Progenitor cell of endocrine pancreas (in vitro differentiated cells): Measurements from ENCODE around the gene TET3. TPM values are rescaled to one million over a fixed set of nuclear protein-coding genes. Genes with fewer than 3 reads are reported as not detected.
"Not testable (repeated sequence)": the region's sequence is repeated elsewhere in the genome, so short reads cannot be mapped to it uniquely, and the experiment has no call there.

Experiments used
- DNase-seq: peaks from one replicate; pipeline ENCODE4 v3.0.0; 2021; ENCODE audit warnings: low spot score; ENCODE audit not compliant: unreplicated experiment
- H3K27ac Mint-ChIP-seq: 2 replicates; pipeline ENCODE4 v1.8.0; 2021; ENCODE audit warnings: mild to moderate bottlenecking, moderate library complexity, mixed read lengths
- H3K27me3 Mint-ChIP-seq: 2 replicates; pipeline ENCODE4 v1.8.0; 2021; ENCODE audit warnings: mixed read lengths
- H3K36me3 Mint-ChIP-seq: 2 replicates; pipeline ENCODE4 v1.8.0; 2022; ENCODE audit warnings: mixed read lengths; ENCODE audit not compliant: insufficient read depth
- H3K4me1 Mint-ChIP-seq: 2 replicates; pipeline ENCODE4 v1.8.0; 2021; ENCODE audit warnings: low read depth, mixed read lengths
- H3K4me3 Mint-ChIP-seq: 2 replicates; pipeline ENCODE4 v1.8.0; 2021; ENCODE audit warnings: low read depth, mild to moderate bottlenecking, moderate library complexity, mixed read lengths
- H3K9me3 Mint-ChIP-seq: 2 replicates; pipeline ENCODE4 v1.8.0; 2021; ENCODE audit warnings: low read depth, mixed read lengths
- CTCF ChIP-seq: fragments of 200-600 bp; sonication (generic); IDR thresholded peaks from one replicate; pipeline ENCODE4 v1.5.0; 2021; ENCODE audit warnings: antibody characterized with exemption, mild to moderate bottlenecking; ENCODE audit not compliant: unreplicated experiment
- total RNA-seq: library from RNA; stranded (reverse); gene quantifications from 2 replicates; pipeline ENCODE4 v1.2.1, GENCODE V29; 2021

Gene TET3
- total RNA-seq, 1 donor from 2014 or later: 40.7 TPM

- no peaks in the 10 kb centered on the region for H3K27me3 Mint-ChIP-seq
- peaks cover 3% of the 10 kb centered on the region for H3K4me1 Mint-ChIP-seq
- TF ChIP-seq CTCF: no peak
- no peak overlapping the region for H3K27ac Mint-ChIP-seq
- H3K36me3 Mint-ChIP-seq: peaks cover 5% of the 10 kb centered on the region
- H3K9me3 Mint-ChIP-seq: no peaks in the 10 kb centered on the region
- H3K4me3 Mint-ChIP-seq: no peak overlapping the region
- DNase-seq: no peak
These were observed 45.3 kb upstream of the TET3 start for GRCh38 chr2:73939419-73939818.

- H3K4me3 Mint-ChIP-seq, H3K27me3 Mint-ChIP-seq, DNase-seq, H3K27ac Mint-ChIP-seq, H3K36me3 Mint-ChIP-seq, H3K9me3 Mint-ChIP-seq, H3K4me1 Mint-ChIP-seq: not testable (repeated sequence)
These were observed 44.6 kb upstream of the TET3 start for GRCh38 chr2:73940066-73940465.

- H3K27ac Mint-ChIP-seq: no peak overlapping the region
- H3K27me3 Mint-ChIP-seq: no peaks in the 10 kb centered on the region
- DNase-seq: no peak
- H3K9me3 Mint-ChIP-seq: no peaks in the 10 kb centered on the region
- TF ChIP-seq CTCF: no peak
- H3K36me3 Mint-ChIP-seq: peaks cover 4% of the 10 kb centered on the region
- no peak overlapping the region for H3K4me3 Mint-ChIP-seq
- no peaks in the 10 kb centered on the region for H3K4me1 Mint-ChIP-seq
These were observed 42.0 kb upstream of the TET3 start for GRCh38 chr2:73942664-73943063.

- Mint-ChIP-seq H3K27me3 (no peaks in the 10 kb centered on the region), H3K27ac (no peak overlapping the region), H3K9me3 (no peaks in the 10 kb centered on the region), H3K36me3 (peaks cover 8% of the 10 kb centered on the region), H3K4me3 (no peak overlapping the region), H3K4me1 (no peaks in the 10 kb centered on the region)
- no peak for DNase-seq
- TF ChIP-seq CTCF: no peak
These were observed 40.0 kb upstream of the TET3 start for GRCh38 chr2:73944714-73945113.

- Mint-ChIP-seq H3K27ac (no peak overlapping the region), H3K27me3 (no peaks in the 10 kb centered on the region), H3K4me3 (no peak overlapping the region), H3K36me3 (peaks cover 18% of the 10 kb centered on the region), H3K9me3 (no peaks in the 10 kb centered on the region), H3K4me1 (peaks cover 5% of the 10 kb centered on the region)
- TF ChIP-seq CTCF: no peak
- DNase-seq: no peak
These were observed 38.5 kb upstream of the TET3 start for GRCh38 chr2:73946215-73946614.

- Mint-ChIP-seq H3K4me3 (no peak overlapping the region), H3K9me3 (no peaks in the 10 kb centered on the region), H3K4me1 (peaks cover 5% of the 10 kb centered on the region), H3K27ac (no peak overlapping the region), H3K36me3 (peaks cover 21% of the 10 kb centered on the region), H3K27me3 (no peaks in the 10 kb centered on the region)
- DNase-seq: no peak
- TF ChIP-seq CTCF: no peak
These were observed 38.0 kb upstream of the TET3 start for GRCh38 chr2:73946666-73947065.
